ENCODE data around the gene KRTAP10-12.
"Not testable (repeated sequence)": the region's sequence is repeated elsewhere in the genome, so short reads cannot be mapped to it uniquely, and the experiment has no call there.

Gene KRTAP10-12

DNA sequence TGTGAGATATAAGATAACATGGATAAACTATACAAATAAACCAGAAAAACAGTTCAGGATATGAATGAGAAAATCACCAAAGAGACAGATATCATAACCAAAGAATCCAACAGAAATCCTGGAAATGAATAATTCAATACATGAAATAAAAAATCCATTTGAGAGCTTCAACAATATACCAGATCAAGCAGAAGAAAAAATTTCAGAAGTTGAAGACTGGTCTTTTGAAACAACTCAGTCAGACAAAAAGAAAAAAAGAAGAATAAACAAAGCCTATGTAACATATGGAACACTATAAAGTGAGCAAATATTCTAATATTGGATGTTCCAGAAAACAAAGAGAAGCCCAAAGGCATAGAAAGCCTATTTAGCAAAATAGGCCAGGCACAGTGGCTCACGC lies 25.1 kb upstream of the KRTAP10-12 start:
- Histone ChIP-seq H3K4me3 (ENCODE audit: low read length in 2 of 2) (no peak overlapping the region), H3K27me3 (ENCODE audit: control insufficient read depth in 1 of 2, insufficient read depth in 2 of 2, low read length in 2 of 2) (peaks cover 0 to 3% of the 10 kb centered on the region in 2 donors), H3K4me1 (ENCODE audit: control insufficient read depth, insufficient read depth, low read length) (no peaks in the 10 kb centered on the region), H3K9me3 (ENCODE audit: control insufficient read depth in 2 of 2, low read length in 2 of 2) (peaks cover 4 to 14% of the 10 kb centered on the region in 2 donors), H3K9ac (ENCODE audit: low read length in 2 of 2) (no peak overlapping the region), H3K27ac (ENCODE audit: low read length) (no peak overlapping the region), H3K36me3 (ENCODE audit: control insufficient read depth in 2 of 2, insufficient read depth in 2 of 2, low read length in 2 of 2) (no peaks in the 10 kb centered on the region)

DNA sequence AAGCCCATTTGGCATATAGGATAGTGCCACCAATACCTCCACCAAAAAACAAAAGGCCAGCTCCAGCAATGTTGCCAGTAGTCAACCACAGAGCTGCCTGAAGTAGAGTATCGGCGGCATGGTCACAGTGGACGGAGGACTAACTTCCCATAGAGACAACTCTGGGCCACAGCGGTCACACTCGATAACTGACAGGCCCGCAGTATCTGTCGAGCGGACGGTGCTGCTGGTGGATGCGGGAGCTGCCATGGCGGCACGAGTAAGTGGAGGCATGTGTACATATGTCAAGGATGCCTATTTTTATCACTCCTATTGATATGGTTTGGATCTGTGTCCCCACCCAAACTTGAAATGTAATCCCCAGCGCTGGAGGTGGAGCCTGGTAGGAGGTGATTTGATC lies 19.1 kb upstream of the KRTAP10-12 start:
- no peaks in the 10 kb centered on the region for H3K36me3 ChIP-seq (ENCODE audit: control insufficient read depth in 2 of 2, insufficient read depth in 2 of 2, low read length in 2 of 2)
- no peaks in the 10 kb centered on the region for H3K4me1 ChIP-seq (ENCODE audit: control insufficient read depth, insufficient read depth, low read length)
- H3K27ac ChIP-seq (ENCODE audit: low read length), result no peak overlapping the region
- no peak overlapping the region for H3K9ac ChIP-seq (ENCODE audit: low read length in 2 of 2)
- no peak overlapping the region for H3K4me3 ChIP-seq (ENCODE audit: low read length in 2 of 2)
- H3K9me3 ChIP-seq (ENCODE audit: control insufficient read depth in 2 of 2, low read length in 2 of 2), result peaks cover 0 to 3% of the 10 kb centered on the region in 2 donors
- H3K27me3 ChIP-seq (ENCODE audit: control insufficient read depth in 1 of 2, insufficient read depth in 2 of 2, low read length in 2 of 2), result peaks cover 0 to 2% of the 10 kb centered on the region in 2 donors

DNA sequence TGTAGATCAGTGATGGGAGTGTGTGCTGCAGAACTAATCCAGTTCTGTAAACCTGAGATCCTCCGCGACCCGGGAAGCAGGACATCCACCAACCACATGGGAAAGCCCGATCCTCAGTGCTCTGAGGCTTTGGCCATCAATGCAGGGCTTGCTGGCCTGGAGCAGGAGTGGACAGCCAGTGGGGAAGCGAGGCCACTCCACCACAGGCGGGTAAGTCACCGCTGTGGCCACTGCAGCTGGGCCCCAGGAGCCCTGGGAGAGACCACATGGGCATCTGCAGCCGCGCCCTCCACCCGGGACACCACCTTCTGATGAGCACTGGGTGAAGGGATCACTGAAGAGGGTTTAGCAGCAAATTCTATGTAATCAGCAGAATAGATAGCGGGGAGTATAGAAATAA lies 15.8 kb upstream of the KRTAP10-12 start:
- no peaks in the 10 kb centered on the region for H3K9me3 ChIP-seq (ENCODE audit: control insufficient read depth in 2 of 2, low read length in 2 of 2)

DNA sequence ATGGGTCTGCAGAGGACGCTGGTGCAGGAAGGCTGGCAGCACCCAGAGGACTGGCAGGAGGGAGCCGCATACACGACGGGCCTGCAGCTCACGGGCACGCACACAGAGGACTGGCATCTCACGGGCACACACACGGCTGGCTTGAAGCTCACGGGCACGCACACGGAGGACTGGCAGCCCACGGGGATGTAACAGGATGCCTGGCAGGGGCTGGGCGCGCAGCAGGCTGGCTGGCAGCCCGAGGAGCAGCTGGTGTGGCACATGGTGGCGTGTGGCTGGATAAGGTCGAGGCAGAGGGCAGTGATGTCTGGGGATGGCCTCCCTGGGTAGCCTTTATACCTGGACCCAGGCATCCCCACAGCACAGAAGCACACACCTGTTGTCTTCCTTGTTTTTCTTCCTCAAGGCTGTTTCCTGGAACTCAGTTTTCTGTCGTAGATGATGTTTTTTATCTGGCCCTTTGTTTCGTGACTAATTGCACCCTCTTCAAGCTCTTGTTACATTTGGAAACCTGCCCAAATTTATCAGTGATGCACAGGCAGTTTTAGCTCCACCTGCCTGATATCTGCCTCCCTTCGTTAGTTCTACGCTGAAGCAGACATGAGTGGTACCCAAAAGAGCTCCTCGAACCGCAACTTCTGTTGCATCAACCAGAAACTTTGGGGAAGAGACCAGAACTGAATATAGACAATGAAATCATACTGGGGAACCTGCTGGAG lies 15.0 kb upstream of the KRTAP10-12 start, which contains the start of gene KRTAP12-1:
Gene KRTAP12-1 (minus strand): TSS at position 303 of the 719 bp plus-strand sequence. CDS start 40 bp downstream, at position 263.
- H3K36me3 ChIP-seq (ENCODE audit: control insufficient read depth in 2 of 2, insufficient read depth in 2 of 2, low read length in 2 of 2), result no peaks in the 10 kb centered on the region
- H3K4me1 ChIP-seq (ENCODE audit: control insufficient read depth, insufficient read depth, low read length), result no peaks in the 10 kb centered on the region
- H3K9ac ChIP-seq (ENCODE audit: low read length in 2 of 2), result no peak within 1 kb of the TSS
- peaks cover 0 to 2% of the 10 kb centered on the region in 2 donors for H3K27me3 ChIP-seq (ENCODE audit: control insufficient read depth in 1 of 2, insufficient read depth in 2 of 2, low read length in 2 of 2)
- no peak within 1 kb of the TSS for H3K4me3 ChIP-seq (ENCODE audit: low read length in 2 of 2)
- no peak within 1 kb of the TSS for H3K27ac ChIP-seq (ENCODE audit: low read length)
- H3K9me3 ChIP-seq (ENCODE audit: control insufficient read depth in 2 of 2, low read length in 2 of 2), result no peaks in the 10 kb centered on the region

More for the DNA sequence above, 15.8 kb upstream of the KRTAP10-12 start:
- no peak overlapping the region for H3K9ac ChIP-seq (ENCODE audit: low read length in 2 of 2)
- H3K27ac ChIP-seq (ENCODE audit: low read length), result no peak overlapping the region
- H3K27me3 ChIP-seq (ENCODE audit: control insufficient read depth in 1 of 2, insufficient read depth in 2 of 2, low read length in 2 of 2), result peaks cover 0 to 2% of the 10 kb centered on the region in 2 donors
- H3K4me3 ChIP-seq (ENCODE audit: low read length in 2 of 2), result no peak overlapping the region
- H3K4me1 ChIP-seq (ENCODE audit: control insufficient read depth, insufficient read depth, low read length), result no peaks in the 10 kb centered on the region
- no peaks in the 10 kb centered on the region for H3K36me3 ChIP-seq (ENCODE audit: control insufficient read depth in 2 of 2, insufficient read depth in 2 of 2, low read length in 2 of 2)

DNA sequence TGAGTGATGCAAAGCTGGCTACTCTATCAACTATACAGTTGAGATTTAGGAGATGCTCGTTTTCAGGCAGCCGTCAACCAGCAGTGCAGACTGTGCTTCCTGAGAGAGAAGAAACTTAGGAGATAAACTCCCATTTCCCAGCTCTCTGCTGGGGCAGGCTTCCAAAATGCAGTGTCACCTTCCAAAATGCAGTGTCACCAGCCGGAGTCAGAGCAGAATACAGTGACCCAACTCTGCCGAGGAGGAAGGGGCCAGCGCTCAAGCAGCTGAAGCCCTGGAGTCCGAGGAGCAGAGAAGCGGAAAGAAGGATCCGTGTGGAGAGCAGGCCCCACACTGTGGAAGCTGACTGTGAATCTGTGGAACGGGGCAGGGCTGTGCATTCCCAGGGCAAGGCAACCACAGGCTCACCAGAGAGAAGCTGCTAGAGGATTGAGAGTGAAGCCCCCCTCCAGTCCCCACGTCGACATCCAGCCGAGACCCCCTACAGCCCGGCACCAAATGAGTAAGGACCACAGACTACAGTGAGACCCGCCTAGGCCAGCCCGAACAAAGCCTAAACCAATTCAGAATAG lies 14.3 kb upstream of the KRTAP10-12 start:
- no peak overlapping the region for H3K4me3 ChIP-seq (ENCODE audit: low read length in 2 of 2)
- H3K27me3 ChIP-seq (ENCODE audit: control insufficient read depth in 1 of 2, insufficient read depth in 2 of 2, low read length in 2 of 2), result peaks cover 2 to 7% of the 10 kb centered on the region in 2 donors

DNA sequence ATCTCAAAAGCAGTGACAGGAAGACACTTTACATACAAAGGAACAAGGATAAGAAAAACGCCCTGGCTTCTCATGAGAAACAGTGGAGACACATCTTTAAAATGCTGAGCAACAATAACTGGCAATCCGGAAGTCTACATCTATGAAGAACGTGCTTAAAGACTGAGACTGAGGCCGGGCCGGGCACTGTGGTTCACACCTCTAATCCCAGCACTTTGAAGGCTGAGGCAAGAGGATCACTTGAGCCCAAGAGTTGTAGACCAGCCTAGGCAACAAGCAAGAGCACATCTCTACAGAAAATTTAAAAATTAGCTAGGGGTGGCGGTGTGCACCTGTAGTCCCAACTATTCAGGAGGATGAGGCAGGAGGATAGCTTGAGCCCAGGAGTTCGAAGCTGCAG lies 12.9 kb upstream of the KRTAP10-12 start:
- no peaks in the 10 kb centered on the region for H3K36me3 ChIP-seq (ENCODE audit: control insufficient read depth in 2 of 2, insufficient read depth in 2 of 2, low read length in 2 of 2)
- H3K4me1 ChIP-seq (ENCODE audit: control insufficient read depth, insufficient read depth, low read length), result no peaks in the 10 kb centered on the region
- H3K27ac ChIP-seq (ENCODE audit: low read length), result no peak overlapping the region
- no peak overlapping the region for H3K4me3 ChIP-seq (ENCODE audit: low read length in 2 of 2)
- peaks cover 3 to 8% of the 10 kb centered on the region in 2 donors for H3K27me3 ChIP-seq (ENCODE audit: control insufficient read depth in 1 of 2, insufficient read depth in 2 of 2, low read length in 2 of 2)
- no peak overlapping the region for H3K9ac ChIP-seq (ENCODE audit: low read length in 2 of 2)
- no peaks in the 10 kb centered on the region for H3K9me3 ChIP-seq (ENCODE audit: control insufficient read depth in 2 of 2, low read length in 2 of 2)

More for the DNA sequence above, 14.3 kb upstream of the KRTAP10-12 start:
- Histone ChIP-seq H3K9ac (ENCODE audit: low read length in 2 of 2) (no peak overlapping the region), H3K4me1 (ENCODE audit: control insufficient read depth, insufficient read depth, low read length) (no peaks in the 10 kb centered on the region), H3K36me3 (ENCODE audit: control insufficient read depth in 2 of 2, insufficient read depth in 2 of 2, low read length in 2 of 2) (no peaks in the 10 kb centered on the region), H3K27ac (ENCODE audit: low read length) (no peak overlapping the region), H3K9me3 (ENCODE audit: control insufficient read depth in 2 of 2, low read length in 2 of 2) (no peaks in the 10 kb centered on the region)

DNA sequence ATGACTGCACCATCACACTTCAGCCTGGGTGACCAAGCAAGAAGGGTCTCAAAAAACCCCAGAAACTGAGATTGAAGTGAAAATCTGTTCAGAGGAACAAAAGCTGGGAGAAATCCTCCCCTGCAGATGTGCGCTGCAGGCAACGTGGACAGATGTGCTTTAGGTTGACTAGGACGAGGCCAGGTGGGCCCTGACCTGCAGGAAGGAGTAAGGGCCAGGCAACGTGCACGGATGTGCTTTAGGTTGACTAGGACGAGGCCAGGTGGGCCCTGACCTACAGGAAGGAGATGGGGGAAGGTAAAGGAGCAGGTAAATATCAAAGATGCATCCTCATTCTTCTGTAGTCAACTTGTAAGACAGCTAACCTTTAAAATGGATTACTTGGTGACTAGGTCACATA lies 12.5 kb upstream of the KRTAP10-12 start:
- peaks cover 3 to 8% of the 10 kb centered on the region in 2 donors for H3K27me3 ChIP-seq (ENCODE audit: control insufficient read depth in 1 of 2, insufficient read depth in 2 of 2, low read length in 2 of 2)
- H3K36me3 ChIP-seq (ENCODE audit: control insufficient read depth in 2 of 2, insufficient read depth in 2 of 2, low read length in 2 of 2), result no peaks in the 10 kb centered on the region
- H3K9me3 ChIP-seq (ENCODE audit: control insufficient read depth in 2 of 2, low read length in 2 of 2), result no peaks in the 10 kb centered on the region
- no peak overlapping the region for H3K4me3 ChIP-seq (ENCODE audit: low read length in 2 of 2)
- no peak overlapping the region for H3K9ac ChIP-seq (ENCODE audit: low read length in 2 of 2)
- no peak overlapping the region for H3K27ac ChIP-seq (ENCODE audit: low read length)
- no peaks in the 10 kb centered on the region for H3K4me1 ChIP-seq (ENCODE audit: control insufficient read depth, insufficient read depth, low read length)

DNA sequence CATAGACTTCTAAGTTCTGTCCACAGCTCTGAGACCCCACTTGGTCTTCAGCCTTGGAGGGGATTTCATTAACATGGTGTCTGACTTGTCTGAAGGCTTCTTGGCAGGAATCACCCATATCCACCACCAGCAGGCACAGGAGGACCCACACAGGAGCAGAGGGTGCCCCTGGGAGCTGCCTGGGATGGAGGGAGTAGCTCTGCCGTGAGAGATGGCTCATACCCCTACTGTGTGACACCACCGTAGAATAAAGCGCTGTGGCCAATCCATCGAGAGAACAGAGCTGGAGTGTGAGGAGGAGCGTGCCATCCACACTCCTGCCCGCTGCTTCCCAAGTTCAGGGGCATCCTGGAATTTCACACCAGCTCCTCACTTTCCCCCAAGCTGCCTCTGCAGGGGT lies 11.9 kb upstream of the KRTAP10-12 start:
- H3K36me3 ChIP-seq (ENCODE audit: control insufficient read depth in 2 of 2, insufficient read depth in 2 of 2, low read length in 2 of 2); H3K4me1 ChIP-seq (ENCODE audit: control insufficient read depth, insufficient read depth, low read length); H3K9me3 ChIP-seq (ENCODE audit: control insufficient read depth in 2 of 2, low read length in 2 of 2); H3K9ac ChIP-seq (ENCODE audit: low read length in 2 of 2); H3K27ac ChIP-seq (ENCODE audit: low read length); H3K4me3 ChIP-seq (ENCODE audit: low read length in 2 of 2); H3K27me3 ChIP-seq (ENCODE audit: control insufficient read depth in 1 of 2, insufficient read depth in 2 of 2, low read length in 2 of 2): not testable (repeated sequence)

DNA sequence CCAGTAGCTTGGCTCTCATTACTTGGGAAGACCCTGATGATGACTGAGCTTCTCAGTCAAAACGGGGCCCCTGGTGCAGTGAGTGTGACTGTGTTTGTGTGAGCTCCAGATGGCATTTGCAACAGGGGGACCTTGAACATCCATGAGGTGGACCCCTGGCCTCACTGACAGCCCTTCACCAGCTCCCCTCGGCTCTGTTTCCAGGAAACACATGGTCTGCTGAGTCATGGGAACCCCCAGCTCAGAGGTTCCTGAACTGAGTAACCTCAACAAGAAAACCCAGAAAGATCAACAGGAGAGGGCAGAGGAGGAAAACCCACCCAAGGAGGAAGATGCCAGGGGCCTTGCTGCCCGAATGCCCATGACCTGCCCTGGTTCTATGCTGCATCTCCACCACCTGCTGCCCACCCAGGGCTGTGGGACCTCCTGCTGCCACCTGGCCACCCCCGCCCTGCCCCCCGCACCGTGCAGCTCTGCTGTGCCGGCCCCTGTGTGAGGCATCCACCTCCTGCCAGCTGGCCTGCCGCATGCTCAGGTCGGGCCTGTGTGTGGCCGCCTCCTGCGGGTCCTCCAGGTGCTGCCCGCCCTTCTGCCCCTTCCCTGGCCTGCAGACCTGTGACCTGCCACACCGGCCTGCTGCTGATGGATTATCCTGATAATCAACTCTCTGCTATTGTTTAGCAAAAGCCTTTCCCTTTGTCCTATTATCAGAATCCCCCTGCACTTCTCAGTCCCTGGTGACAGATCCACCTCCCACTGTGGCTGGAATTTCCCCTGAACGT lies 10.8 kb upstream of the KRTAP10-12 start:
- H3K4me1 ChIP-seq (ENCODE audit: control insufficient read depth, insufficient read depth, low read length), result no peaks in the 10 kb centered on the region
- H3K4me3 ChIP-seq (ENCODE audit: low read length in 2 of 2), result no peak overlapping the region
- H3K27me3 ChIP-seq (ENCODE audit: control insufficient read depth in 1 of 2, insufficient read depth in 2 of 2, low read length in 2 of 2), result peaks cover 3 to 8% of the 10 kb centered on the region in 2 donors
- no peaks in the 10 kb centered on the region for H3K36me3 ChIP-seq (ENCODE audit: control insufficient read depth in 2 of 2, insufficient read depth in 2 of 2, low read length in 2 of 2)
- H3K9ac ChIP-seq (ENCODE audit: low read length in 2 of 2), result no peak overlapping the region
- no peak overlapping the region for H3K27ac ChIP-seq (ENCODE audit: low read length)
- H3K9me3 ChIP-seq (ENCODE audit: control insufficient read depth in 2 of 2, low read length in 2 of 2), result no peaks in the 10 kb centered on the region

DNA sequence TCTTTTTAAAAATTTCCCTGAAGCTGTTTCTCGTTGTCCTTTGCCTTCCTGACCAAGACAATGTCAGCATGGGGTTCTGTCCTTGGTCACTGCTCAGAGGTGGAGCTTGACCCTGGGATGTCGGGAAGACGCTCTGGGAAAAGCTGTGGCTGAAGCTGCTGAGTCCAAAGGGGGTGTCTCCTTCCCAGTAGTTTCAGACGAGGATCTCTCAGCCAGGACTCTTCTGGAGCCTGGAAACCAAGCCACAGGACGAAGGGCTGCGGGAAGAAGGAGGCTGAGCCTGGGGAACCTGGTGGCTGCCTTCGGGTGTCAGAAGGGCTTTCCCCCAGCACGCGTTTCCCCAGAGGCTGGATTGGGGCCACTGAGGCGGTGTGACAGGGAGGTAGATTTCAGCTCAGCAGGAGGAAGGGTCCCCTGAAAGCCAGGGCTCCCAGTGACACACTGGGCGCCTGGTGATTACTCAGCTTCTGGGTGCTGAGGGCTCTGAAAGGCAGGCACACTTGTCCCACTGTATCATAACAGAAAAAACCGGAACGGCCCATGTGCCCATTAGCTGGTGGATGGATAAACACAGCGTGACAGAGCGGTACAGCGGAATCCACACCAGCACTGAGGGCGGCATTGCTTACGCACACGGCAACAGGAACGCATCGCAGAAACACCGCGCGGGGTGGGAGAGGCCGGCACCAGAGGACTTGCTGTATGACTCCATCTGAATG lies 10.0 kb upstream of the KRTAP10-12 start:
- Histone ChIP-seq H3K4me1 (ENCODE audit: control insufficient read depth, insufficient read depth, low read length) (no peaks in the 10 kb centered on the region), H3K4me3 (ENCODE audit: low read length in 2 of 2) (no peak overlapping the region), H3K9me3 (ENCODE audit: control insufficient read depth in 2 of 2, low read length in 2 of 2) (no peaks in the 10 kb centered on the region), H3K36me3 (ENCODE audit: control insufficient read depth in 2 of 2, insufficient read depth in 2 of 2, low read length in 2 of 2) (no peaks in the 10 kb centered on the region), H3K9ac (ENCODE audit: low read length in 2 of 2) (no peak overlapping the region), H3K27me3 (ENCODE audit: control insufficient read depth in 1 of 2, insufficient read depth in 2 of 2, low read length in 2 of 2) (peaks cover 3 to 8% of the 10 kb centered on the region in 2 donors), H3K27ac (ENCODE audit: low read length) (no peak overlapping the region)
